DOHH2 (cell line): ENCODE measurements around the gene ACO1.

Experiments used
- EZH2phosphoT487 ChIP-seq: fragments of 200-600 bp; sonication (generic); IDR thresholded peaks from 2 replicates; pipeline ENCODE4 v1.6.1; 2017; ENCODE audit warnings: borderline replicate concordance, mild to moderate bottlenecking, antibody characterized with exemption, low read length, moderate library complexity, mixed read lengths
- TF ChIP-seq, protein P1 (sequence below): fragments of 200-600 bp; sonication (generic); IDR thresholded peaks from one replicate; pipeline ENCODE4 v1.5.1; 2014; ENCODE audit warnings: antibody characterized with exemption, mild to moderate bottlenecking, low read depth, low read length; ENCODE audit not compliant: poor library complexity, severe bottlenecking

DNA sequence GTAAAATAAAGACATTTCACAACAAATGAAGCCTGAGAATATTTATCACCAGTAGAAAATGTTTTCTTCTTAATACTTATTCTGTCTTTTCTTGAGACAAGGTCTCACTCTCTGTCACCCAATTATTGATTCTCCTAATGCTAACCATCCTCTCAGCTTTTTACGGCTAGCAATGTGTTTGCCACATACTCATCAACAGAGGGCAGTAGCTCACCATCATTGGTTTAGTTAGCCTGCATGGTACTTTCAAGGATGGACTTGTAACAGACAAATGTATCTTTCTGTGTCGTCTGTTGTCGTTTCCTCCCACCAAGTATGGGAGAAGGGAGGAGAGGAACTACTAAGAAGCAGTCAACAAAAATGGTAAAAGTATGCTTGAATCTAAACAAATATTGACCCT is 5.9 kb upstream of the ACO1 start:
- TF ChIP-seq EZH2phosphoT487: no peak
- TF ChIP-seq, protein P1, sequence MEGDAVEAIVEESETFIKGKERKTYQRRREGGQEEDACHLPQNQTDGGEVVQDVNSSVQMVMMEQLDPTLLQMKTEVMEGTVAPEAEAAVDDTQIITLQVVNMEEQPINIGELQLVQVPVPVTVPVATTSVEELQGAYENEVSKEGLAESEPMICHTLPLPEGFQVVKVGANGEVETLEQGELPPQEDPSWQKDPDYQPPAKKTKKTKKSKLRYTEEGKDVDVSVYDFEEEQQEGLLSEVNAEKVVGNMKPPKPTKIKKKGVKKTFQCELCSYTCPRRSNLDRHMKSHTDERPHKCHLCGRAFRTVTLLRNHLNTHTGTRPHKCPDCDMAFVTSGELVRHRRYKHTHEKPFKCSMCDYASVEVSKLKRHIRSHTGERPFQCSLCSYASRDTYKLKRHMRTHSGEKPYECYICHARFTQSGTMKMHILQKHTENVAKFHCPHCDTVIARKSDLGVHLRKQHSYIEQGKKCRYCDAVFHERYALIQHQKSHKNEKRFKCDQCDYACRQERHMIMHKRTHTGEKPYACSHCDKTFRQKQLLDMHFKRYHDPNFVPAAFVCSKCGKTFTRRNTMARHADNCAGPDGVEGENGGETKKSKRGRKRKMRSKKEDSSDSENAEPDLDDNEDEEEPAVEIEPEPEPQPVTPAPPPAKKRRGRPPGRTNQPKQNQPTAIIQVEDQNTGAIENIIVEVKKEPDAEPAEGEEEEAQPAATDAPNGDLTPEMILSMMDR: peak; percentile 66
